Placental pericyte (primary cell): ENCODE data around the gene MTAP. TPM values are rescaled to one million over a fixed set of nuclear protein-coding genes. Genes with fewer than 3 reads are reported as not detected.

Experiments
- total RNA-seq: library from RNA; depleted of rRNA; stranded (reverse); fragments of >200 nt; gene quantifications from 2 replicates; pipeline ENCODE4 v1.2.3, GENCODE V29; 2012

The MTAP gene
- 21.2 and 63.4 TPM in 2 replicates for total RNA-seq

GRCh38 chr9:21802418-21803000 is at the start of gene MTAP:
Gene MTAP (plus strand): TSS chr9:21802636. CDS start chr9:21802749, 113 bp downstream.

Other genes starting within 250 kb of the MTAP start
- gene CDKN2A, start 191.8 kb downstream of the MTAP start, total RNA-seq, result 16.9 and 18.5 TPM in 2 replicates
- 4.6 and 9.2 TPM in 2 replicates for gene CDKN2B-AS1, start 192.2 kb downstream of the MTAP start, total RNA-seq
- gene CDKN2B, start 206.7 kb downstream of the MTAP start, total RNA-seq, result 77.2 and 97.2 TPM in 2 replicates